Activated B cell treated with CpG ODN at 0.5 μM for 24 hours (primary cell): Measurements from ENCODE around the gene ANKS1B. TPM values are rescaled to one million over a fixed set of nuclear protein-coding genes. Genes with fewer than 3 reads are reported as not detected.

Source experiments
- ATAC-seq: fragments of 200-7000 bp; cut with Tn5 transposase; one replicate; pipeline ENCODE4 v1.10.0; 2021; ENCODE audit warnings: low read depth, mild to moderate bottlenecking, moderate library complexity
- CTCF ChIA-PET: fragments of 350-600 bp; sonication (Branson Sonifier 250); formaldehyde crosslinking; loops from one replicate; lab custom pipeline; 2021; ENCODE audit warnings: antibody characterized with exemption; lab: Charles Lee
- POLR2A ChIA-PET: fragments of 350-600 bp; sonication (Branson Sonifier 250); formaldehyde crosslinking; loops from one replicate; lab custom pipeline; 2021; ENCODE audit warnings: antibody characterized with exemption; lab: Charles Lee
- DNase-seq: peaks from one replicate; pipeline ENCODE4 v3.0.0; 2022
- H3K27ac Mint-ChIP-seq: one replicate; pipeline ENCODE4 v1.8.0; 2020; ENCODE audit warnings: mixed read lengths
- H3K27me3 Mint-ChIP-seq: one replicate; pipeline ENCODE4 v1.8.0; 2021; ENCODE audit warnings: mixed read lengths
- H3K36me3 Mint-ChIP-seq: one replicate; pipeline ENCODE4 v1.8.0; 2021; ENCODE audit warnings: low read depth, mixed read lengths
- H3K4me1 Mint-ChIP-seq: one replicate; pipeline ENCODE4 v1.8.0; 2021; ENCODE audit warnings: mixed read lengths
- H3K4me3 Mint-ChIP-seq: one replicate; pipeline ENCODE4 v1.8.0; 2020; ENCODE audit warnings: mild to moderate bottlenecking, mixed read lengths
- H3K9me3 Mint-ChIP-seq: one replicate; pipeline ENCODE4 v1.8.0; 2020; ENCODE audit warnings: mixed read lengths
- intact Hi-C: fragments of 100-400 bp; cut with micrococcal nuclease; formaldehyde crosslinking; loops from one replicate; pipeline ENCODE4 v1.15.1; 2024
- total RNA-seq: library from RNA; stranded (reverse); gene quantifications from 2 replicates; pipeline ENCODE4 v1.2.3, GENCODE V29; 2022
- TF ChIP-seq, protein P1 (sequence below): fragments of 200-600 bp; IDR thresholded peaks from one replicate; pipeline ENCODE4 v1.8.0; 2022; ENCODE audit warnings: antibody characterized with exemption, mild to moderate bottlenecking

The ANKS1B gene
- total RNA-seq, 1 donor from 2014 or later: not detected

- intact Hi-C loops: no loop called here
- CTCF ChIA-PET: interaction anchor here (2.0 kb wide), 1 partner anchor 25 kb away, joined by 5 read pairs; no protein-coding TSS in a partner anchor
- TF ChIP-seq, protein P1, sequence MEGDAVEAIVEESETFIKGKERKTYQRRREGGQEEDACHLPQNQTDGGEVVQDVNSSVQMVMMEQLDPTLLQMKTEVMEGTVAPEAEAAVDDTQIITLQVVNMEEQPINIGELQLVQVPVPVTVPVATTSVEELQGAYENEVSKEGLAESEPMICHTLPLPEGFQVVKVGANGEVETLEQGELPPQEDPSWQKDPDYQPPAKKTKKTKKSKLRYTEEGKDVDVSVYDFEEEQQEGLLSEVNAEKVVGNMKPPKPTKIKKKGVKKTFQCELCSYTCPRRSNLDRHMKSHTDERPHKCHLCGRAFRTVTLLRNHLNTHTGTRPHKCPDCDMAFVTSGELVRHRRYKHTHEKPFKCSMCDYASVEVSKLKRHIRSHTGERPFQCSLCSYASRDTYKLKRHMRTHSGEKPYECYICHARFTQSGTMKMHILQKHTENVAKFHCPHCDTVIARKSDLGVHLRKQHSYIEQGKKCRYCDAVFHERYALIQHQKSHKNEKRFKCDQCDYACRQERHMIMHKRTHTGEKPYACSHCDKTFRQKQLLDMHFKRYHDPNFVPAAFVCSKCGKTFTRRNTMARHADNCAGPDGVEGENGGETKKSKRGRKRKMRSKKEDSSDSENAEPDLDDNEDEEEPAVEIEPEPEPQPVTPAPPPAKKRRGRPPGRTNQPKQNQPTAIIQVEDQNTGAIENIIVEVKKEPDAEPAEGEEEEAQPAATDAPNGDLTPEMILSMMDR: no peak
- ATAC-seq (no peak), DNase-seq (no peak)
- Mint-ChIP-seq H3K27me3 (no peaks in the 10 kb centered on the region), H3K36me3 (no peaks in the 10 kb centered on the region), H3K27ac (no peak overlapping the region), H3K4me1 (no peaks in the 10 kb centered on the region), H3K9me3 (no peaks in the 10 kb centered on the region), H3K4me3 (no peak overlapping the region)
- POLR2A ChIA-PET: no interaction called here
Observed at GRCh38 chr12:99068993-99069747, 915.6 kb downstream of the ANKS1B start.

- Mint-ChIP-seq H3K4me3 (no peak overlapping the region), H3K4me1 (no peaks in the 10 kb centered on the region), H3K9me3 (no peaks in the 10 kb centered on the region), H3K36me3 (no peaks in the 10 kb centered on the region), H3K27ac (no peak overlapping the region), H3K27me3 (no peaks in the 10 kb centered on the region)
- TF ChIP-seq, protein P1: no peak
- no peak for DNase-seq
- ATAC-seq: no peak
- CTCF ChIA-PET: no interaction called here
- POLR2A ChIA-PET: no interaction called here
- intact Hi-C loops: no loop called here
Observed at GRCh38 chr12:99067171-99067785, 917.5 kb downstream of the ANKS1B start.

- H3K4me3 Mint-ChIP-seq: no peak overlapping the region
- H3K36me3 Mint-ChIP-seq: no peaks in the 10 kb centered on the region
- ChIA-PET CTCF (no interaction called here), POLR2A (no interaction called here)
- no peak overlapping the region for H3K27ac Mint-ChIP-seq
- no peaks in the 10 kb centered on the region for H3K27me3 Mint-ChIP-seq
- DNase-seq: no peak
- no peaks in the 10 kb centered on the region for H3K4me1 Mint-ChIP-seq
- ATAC-seq: no peak
- H3K9me3 Mint-ChIP-seq: no peaks in the 10 kb centered on the region
- TF ChIP-seq, protein P1: no peak
- intact Hi-C loops: no loop called here
Observed at GRCh38 chr12:99066726-99067125, 918.0 kb downstream of the ANKS1B start.

GRCh38 chr12:99063182-99063581, 921.6 kb downstream of the ANKS1B start:
- TF ChIP-seq, protein P1: no peak
- Mint-ChIP-seq H3K27me3 (no peaks in the 10 kb centered on the region), H3K36me3 (no peaks in the 10 kb centered on the region), H3K27ac (no peak overlapping the region), H3K4me1 (no peaks in the 10 kb centered on the region), H3K9me3 (no peaks in the 10 kb centered on the region), H3K4me3 (no peak overlapping the region)
- ChIA-PET CTCF (no interaction called here), POLR2A (no interaction called here)
- intact Hi-C loops: no loop called here
- DNase-seq: no peak
- ATAC-seq: no peak

GRCh38 chr12:99059824-99060511, 924.8 kb downstream of the ANKS1B start:
- no peak overlapping the region for H3K27ac Mint-ChIP-seq
- H3K4me1 Mint-ChIP-seq: no peaks in the 10 kb centered on the region
- CTCF ChIA-PET: no interaction called here
- no peaks in the 10 kb centered on the region for H3K9me3 Mint-ChIP-seq
- no peak for ATAC-seq
- POLR2A ChIA-PET: no interaction called here
- DNase-seq: no peak
- TF ChIP-seq, protein P1: no peak
- intact Hi-C loops: no loop called here
- H3K4me3 Mint-ChIP-seq: no peak overlapping the region
- H3K27me3 Mint-ChIP-seq: no peaks in the 10 kb centered on the region
- no peaks in the 10 kb centered on the region for H3K36me3 Mint-ChIP-seq
